HG02763 (cell line): Measurements from ENCODE around the gene HEATR1.
"Not testable (repeated sequence)": the region's sequence is repeated elsewhere in the genome, so short reads cannot be mapped to it uniquely, and the experiment has no call there.

ENCODE experiments used
- ATAC-seq: cut with Tn5 transposase; IDR thresholded peaks from one replicate; pipeline ENCODE4 v1.9.1; 2021; ENCODE audit warnings: mild to moderate bottlenecking, moderate library complexity; ENCODE audit not compliant: unreplicated experiment

HEATR1 gene

GRCh38 chr1:236603991-236604904, at the start of gene HEATR1:
Gene HEATR1 (minus strand): TSS chr1:236604516. CDS start chr1:236604095, 421 bp downstream.
- peak; percentile 99 for ATAC-seq

- ATAC-seq = no peak
Measured at GRCh38 chr1:236645016-236645680, 40.8 kb upstream of the HEATR1 start.

DNA sequence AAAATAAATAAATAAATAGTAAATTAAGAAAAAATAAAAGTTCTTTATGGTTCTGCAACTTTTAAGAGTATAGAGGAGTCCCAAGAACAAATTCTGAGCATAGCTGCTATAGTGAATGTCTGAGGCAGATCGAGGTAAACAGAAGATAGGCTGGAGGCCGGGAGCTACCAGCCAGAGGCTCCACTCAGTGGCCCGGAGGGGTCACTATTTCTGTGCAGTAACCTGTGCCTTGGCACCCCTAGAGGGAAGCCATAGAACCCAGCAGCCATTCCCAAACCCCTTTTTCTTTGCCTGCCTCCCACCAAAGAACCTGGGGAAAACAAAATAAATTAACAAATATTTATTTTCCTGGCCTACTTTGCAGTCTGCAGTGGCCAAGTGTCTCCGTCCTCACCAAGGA, 38.4 kb upstream of the HEATR1 start:
- ATAC-seq = no peak

GRCh38 chr1:236639686-236640085, 35.4 kb upstream of the HEATR1 start:
- ATAC-seq = no peak

DNA sequence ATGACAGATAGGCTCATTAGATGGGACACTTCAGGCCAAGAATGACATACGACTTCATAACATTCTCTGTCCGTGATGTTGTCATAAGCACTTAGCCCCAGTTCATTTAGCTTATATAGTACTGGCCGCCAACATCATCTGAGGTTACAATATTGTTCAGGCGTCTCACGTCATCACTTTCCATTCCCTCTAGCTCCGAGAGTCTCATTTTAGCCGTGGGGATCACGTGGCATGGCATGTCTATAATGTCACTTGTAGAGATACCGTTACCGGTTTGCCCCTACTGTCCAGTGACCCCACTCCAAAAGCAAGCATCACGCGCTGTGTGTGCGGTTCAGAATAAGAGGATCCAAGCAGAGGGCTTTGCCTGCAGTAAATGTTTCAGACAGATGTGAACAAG, 34.6 kb upstream of the HEATR1 start:
- ATAC-seq = no peak

DNA sequence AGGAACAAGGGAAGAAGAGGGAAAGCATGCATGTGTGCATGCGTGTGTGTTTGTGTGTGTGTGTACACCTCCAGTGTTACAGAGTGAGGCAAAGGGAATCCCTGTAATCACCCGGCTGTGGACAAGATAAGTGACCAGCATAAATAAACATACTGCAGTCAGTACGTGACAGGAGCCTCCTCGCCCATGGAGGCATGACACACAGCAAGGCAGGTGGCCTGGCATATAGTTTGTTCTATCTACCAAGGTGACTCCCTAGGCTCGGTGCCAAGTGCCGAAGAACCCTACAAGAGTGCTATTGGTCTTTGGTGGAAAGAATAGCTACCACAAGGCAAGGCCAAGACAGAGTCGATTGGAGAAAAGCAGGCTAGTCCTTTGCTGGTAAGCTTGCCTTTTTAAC, 31.7 kb upstream of the HEATR1 start:
- no peak for ATAC-seq

DNA sequence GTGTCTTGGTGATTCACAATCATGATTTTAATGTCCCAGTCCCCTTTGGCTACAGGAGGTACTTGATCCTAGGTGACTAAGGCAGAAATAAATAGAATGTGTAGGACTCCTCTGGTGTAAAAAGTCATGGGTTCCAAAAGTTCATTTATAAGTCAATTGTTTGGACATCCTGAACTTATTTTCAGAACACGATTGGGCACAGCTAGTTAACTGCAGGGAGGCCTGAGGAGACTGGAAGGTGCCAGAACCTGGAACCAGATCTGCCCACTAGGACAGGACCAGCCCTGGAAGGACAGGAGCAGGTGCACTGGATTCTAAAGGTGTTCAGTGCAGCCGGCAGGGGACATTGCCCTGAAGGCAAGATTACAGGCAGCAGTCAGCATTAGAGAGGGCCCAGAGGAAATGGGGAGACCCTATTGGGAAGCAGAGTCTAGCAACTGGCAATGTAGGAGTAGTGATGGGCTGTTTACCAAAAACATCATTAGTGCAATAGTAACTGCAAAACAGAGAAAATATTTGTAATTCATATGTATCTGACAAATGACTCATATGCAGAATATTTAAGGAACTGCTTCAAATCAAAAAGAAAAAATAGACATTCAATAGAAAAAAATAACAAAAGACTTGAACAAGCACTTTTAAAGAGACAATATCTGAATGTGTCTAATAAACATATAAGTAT, 23.6 kb upstream of the HEATR1 start:
- no peak for ATAC-seq

- ATAC-seq = no peak
Measured at GRCh38 chr1:236623371-236624166, 19.3 kb upstream of the HEATR1 start.

DNA sequence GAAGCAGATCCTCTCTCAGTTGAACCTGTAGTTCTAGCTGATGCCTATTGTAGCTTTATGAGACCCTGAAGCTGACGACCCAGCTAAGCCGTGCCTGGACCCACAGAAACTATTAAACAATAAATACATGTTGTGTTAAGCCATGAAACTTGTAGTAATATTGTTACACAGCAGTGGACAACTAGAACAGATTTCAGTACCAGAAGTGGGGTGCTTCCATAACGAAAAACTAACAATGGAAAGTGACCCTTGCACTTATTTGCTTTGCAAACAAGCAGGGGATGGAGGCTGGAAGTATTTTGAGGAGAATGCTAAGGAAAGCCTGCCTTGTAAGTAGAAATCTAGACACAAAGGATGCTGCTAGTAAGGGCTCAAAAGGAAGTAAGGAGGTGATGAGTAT, 18.1 kb upstream of the HEATR1 start:
- ATAC-seq = no peak

DNA sequence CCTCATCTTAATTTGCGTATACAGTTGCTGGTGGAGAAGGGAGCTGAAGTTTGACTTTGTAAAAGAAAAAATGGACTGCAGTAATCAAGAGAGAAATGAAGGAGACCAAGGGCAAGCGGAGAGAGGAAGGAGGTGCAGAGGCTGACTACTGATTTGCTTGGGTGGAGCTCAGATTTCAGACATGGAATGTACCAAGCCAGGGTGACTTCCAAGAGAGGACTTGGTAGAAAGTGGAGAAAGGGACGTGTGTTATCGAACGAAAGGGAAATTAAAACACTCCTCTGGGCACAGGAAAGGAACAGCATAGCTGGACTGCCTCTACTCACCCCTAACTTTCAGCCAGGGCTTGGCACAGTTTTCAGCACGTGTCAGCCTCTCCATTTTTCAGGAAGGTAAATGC, 15.1 kb upstream of the HEATR1 start:
- no peak for ATAC-seq

DNA sequence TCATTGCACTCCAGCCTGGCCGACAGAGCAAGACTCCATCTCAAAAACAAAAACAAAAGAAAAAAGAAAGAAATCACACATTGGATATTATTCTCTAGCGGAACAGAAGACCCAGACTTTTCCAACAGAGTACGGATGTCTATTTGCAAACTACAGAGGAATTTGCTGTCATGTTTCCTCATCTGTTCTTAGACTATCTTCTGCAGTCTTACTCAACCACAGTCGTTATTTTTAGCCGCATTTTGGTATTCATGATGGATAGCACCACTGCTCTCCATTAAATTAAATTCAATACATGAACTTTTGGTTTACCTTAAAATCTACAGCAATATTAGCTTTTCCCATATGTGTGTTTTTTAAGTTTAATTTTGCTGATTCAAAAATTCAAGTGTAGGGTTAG, 14.2 kb upstream of the HEATR1 start:
- ATAC-seq = no peak

DNA sequence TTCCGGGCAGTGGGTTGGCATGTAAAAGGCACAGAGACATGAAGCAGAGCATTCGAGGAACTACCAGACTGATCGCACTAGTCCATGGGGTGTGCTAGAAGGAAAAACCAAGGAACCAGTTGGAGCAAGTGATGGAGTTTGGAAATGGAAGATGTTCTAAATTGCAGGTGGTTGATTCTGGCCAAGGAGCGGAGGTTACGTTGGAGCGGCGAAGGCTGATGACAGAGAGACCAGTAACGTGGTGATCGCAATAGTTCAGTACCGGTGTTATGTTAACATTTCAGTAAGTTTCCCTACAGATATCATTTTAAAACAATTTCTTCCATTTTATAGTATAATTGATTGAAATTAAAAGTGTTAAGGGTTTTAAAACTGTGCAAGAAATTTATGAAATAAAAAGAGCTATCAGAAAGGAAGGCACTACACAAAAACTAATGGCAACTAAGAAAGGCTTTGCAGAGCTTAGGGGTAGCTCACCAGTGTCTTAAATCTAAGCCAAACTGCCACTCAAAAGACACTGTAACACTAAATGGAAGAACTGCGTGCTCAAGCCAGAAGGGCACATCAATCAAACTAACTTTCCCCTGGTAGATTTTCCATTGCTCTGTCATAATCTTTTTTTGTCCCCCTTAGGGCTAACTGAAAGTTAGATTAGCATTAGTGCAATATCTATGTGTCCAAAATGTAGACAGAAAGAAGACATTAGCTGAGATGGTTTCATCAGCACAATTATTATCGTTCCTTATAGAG, 11.3 kb upstream of the HEATR1 start:
- no peak for ATAC-seq

DNA sequence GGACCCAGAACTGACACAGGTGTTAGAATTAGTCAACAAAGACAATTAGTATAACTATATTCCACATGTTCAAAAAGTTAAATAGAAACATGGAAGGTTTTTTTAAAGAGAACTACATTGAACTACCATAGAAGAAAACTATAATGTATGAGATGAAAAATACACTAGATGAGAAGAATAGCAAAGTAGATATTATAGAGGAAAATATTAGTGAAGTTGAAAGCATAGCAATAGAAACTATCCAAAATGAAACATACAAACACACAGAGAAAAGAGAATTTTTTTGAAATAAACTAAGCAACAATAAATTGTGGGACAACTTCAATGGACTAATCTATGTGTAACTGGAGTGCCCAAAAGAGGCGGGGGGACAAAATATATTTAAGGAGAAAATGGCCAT, 8.0 kb upstream of the HEATR1 start:
- ATAC-seq = no peak

DNA sequence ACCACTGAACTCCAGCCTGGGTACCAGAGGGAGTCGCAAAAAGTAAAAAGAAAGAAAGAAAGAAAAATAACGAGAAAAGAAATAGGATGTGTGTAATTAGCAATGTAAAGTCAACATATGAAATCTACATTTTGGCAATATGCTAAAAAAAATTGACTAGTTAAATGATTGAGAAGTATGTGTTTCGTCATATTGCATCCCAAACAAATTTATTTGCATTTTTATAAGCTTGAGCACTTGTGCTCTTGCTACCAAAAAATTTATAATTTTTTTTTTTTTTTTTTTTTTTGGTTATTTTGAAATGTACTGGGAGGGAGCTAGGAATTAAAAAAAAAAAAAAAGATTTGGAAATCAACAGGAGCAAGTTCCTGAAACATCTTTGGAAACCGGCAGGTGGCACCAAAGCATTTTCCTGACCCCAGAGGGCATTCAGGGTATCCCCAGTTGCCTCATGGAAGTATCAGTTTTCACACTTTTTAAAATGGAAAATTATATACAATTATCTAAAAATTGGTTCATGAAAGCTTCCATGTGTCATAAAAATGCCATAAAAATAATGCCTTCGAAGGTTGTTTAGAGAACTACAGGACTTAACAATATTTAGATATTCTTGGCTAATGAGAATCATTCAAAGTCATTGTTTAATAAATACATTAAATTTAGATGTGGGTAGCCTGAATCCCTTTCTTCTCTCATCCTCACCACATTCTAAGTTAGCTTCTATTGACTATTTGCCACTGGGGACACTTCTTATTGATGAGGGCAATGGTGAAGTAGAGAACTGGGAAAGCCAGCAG, 4.8 kb upstream of the HEATR1 start:
- no peak for ATAC-seq

- ATAC-seq = not testable (repeated sequence)
Measured at GRCh38 chr1:236607597-236607996, 3.3 kb upstream of the HEATR1 start.

GRCh38 chr1:236604905-236605806, 840 bp upstream of the HEATR1 start:
- no peak for ATAC-seq

GRCh38 chr1:236602171-236602570, 2.1 kb downstream of the HEATR1 start:
- ATAC-seq = no peak

- ATAC-seq = no peak
Measured at GRCh38 chr1:236590553-236591150, 13.7 kb downstream of the HEATR1 start.
